WTC11 (cell line): ENCODE measurements around the gene CDR2.

ENCODE experiments used
- SMAD3 ChIP-seq: sonication (generic); formaldehyde crosslinking; IDR thresholded peaks from 2 replicates; pipeline ENCODE4 v1.8.0; 2022; ENCODE audit warnings: missing genetic modification reagents, mild to moderate bottlenecking, borderline replicate concordance
- STAT6 ChIP-seq: sonication (generic); formaldehyde crosslinking; conservative IDR thresholded peaks from 2 replicates; pipeline ENCODE4 v1.8.1; 2023; ENCODE audit warnings: mild to moderate bottlenecking, low read depth, missing genetic modification reagents, moderate library complexity
- TEAD1 ChIP-seq: sonication (generic); formaldehyde crosslinking; IDR thresholded peaks from 2 replicates; pipeline ENCODE4 v1.8.0; 2022; ENCODE audit warnings: mild to moderate bottlenecking, missing genetic modification reagents
- TEAD4 ChIP-seq: sonication (generic); formaldehyde crosslinking; IDR thresholded peaks from 2 replicates; pipeline ENCODE4 v1.8.0; 2022; ENCODE audit warnings: mild to moderate bottlenecking, missing genetic modification reagents
- TF ChIP-seq, protein P1 (sequence below): fragments of 200-600 bp; IDR thresholded peaks from 2 replicates; pipeline ENCODE4 v1.8.0; 2022; ENCODE audit warnings: antibody characterized with exemption

DNA sequence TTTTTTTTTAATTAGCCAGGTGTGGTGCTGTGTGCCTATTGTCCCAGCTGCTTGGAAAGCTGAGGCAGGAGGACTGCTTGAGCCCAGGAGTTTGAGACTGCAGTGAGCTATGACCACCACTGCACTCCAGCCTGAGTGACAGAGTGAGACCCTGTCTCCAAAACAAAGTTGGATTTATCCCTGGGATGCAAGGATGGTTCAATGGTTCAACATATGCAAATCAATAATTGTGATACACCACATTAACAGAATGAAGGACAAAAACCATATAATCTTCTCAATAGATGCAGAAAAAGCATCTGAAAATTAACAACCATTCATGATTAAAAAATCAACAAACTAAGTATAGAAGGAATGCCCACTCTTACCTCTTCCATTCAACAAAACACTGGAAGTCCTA lies 33.5 kb downstream of the CDR2 start:
- no peak for TF ChIP-seq STAT6 (CRISPR knock-in tag)
- TF ChIP-seq, protein P1, sequence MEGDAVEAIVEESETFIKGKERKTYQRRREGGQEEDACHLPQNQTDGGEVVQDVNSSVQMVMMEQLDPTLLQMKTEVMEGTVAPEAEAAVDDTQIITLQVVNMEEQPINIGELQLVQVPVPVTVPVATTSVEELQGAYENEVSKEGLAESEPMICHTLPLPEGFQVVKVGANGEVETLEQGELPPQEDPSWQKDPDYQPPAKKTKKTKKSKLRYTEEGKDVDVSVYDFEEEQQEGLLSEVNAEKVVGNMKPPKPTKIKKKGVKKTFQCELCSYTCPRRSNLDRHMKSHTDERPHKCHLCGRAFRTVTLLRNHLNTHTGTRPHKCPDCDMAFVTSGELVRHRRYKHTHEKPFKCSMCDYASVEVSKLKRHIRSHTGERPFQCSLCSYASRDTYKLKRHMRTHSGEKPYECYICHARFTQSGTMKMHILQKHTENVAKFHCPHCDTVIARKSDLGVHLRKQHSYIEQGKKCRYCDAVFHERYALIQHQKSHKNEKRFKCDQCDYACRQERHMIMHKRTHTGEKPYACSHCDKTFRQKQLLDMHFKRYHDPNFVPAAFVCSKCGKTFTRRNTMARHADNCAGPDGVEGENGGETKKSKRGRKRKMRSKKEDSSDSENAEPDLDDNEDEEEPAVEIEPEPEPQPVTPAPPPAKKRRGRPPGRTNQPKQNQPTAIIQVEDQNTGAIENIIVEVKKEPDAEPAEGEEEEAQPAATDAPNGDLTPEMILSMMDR, result no peak
- TF ChIP-seq TEAD4 (CRISPR knock-in tag), result no peak
- TF ChIP-seq TEAD1 (CRISPR knock-in tag), result no peak
- no peak for TF ChIP-seq SMAD3 (CRISPR knock-in tag)
